Measurements from ENCODE around the gene RHBDL3. TPM values are rescaled to one million over a fixed set of nuclear protein-coding genes. Genes with fewer than 3 reads are reported as not detected.

Gene RHBDL3
- total RNA-seq, 1 experiment from 2014 or later = 0.80 TPM

DNA sequence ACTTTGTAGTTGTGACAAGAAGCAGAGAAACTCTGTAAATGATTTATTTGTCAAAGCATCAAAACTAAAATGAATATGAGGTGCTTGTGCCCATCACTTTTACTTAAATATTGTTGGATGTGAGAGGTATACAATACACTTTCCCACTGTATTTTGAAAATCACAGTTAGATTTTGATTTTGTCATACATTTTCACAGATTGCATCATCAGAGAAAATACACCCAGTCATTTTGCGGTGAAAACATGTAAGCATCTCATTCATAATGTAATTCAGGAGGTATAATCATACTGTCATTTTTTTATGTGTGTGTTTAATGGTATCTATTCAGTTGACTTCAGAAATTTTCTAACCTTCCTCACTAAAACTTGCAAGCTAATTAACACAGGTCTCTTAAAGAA, 95.6 kb downstream of the RHBDL3 start:
- DNase-seq (ENCODE audit: low spot score) = no peak
- POLR2A ChIA-PET (ENCODE audit: low non-redundant PET) = no interaction called here
- peaks cover 63% of the 10 kb centered on the region for H3K36me3 ChIP-seq (ENCODE audit: insufficient read depth, low read length, poor library complexity, severe bottlenecking)
- H3K4me3 ChIP-seq (ENCODE audit: low read depth, low read length, poor library complexity, severe bottlenecking) = no peak overlapping the region
- no peak for TF ChIP-seq CTCF (conservative IDR thresholded peaks at IDR 0.05; ENCODE audit: low read depth, low read length)
- no peak for TF ChIP-seq EZH2 (IDR thresholded peaks at IDR 0.05; ENCODE audit: borderline replicate concordance, low read depth, low read length, poor library complexity, severe bottlenecking)
- H3K9me3 ChIP-seq (ENCODE audit: low read depth, low read length, poor library complexity, severe bottlenecking) = no peaks in the 10 kb centered on the region
- intact Hi-C loops (cut with micrococcal nuclease; ENCODE audit: unreplicated experiment) = no loop called here
- CTCF ChIA-PET = no interaction called here
- no peaks in the 10 kb centered on the region for H3K27me3 ChIP-seq (replicated peaks; ENCODE audit: insufficient read depth, low read depth, low read length, poor library complexity)
- no peaks in the 10 kb centered on the region for H3K4me1 ChIP-seq (ENCODE audit: insufficient read depth, low read length, poor library complexity, severe bottlenecking)
- no TSS peak for BruUV-seq (replicated peaks)
- no peak overlapping the region for H3K27ac ChIP-seq (ENCODE audit: low read depth, low read length, poor library complexity, severe bottlenecking)

- TF ChIP-seq EZH2 (IDR thresholded peaks at IDR 0.05; ENCODE audit: borderline replicate concordance, low read depth, low read length, poor library complexity, severe bottlenecking) (no peak), CTCF (conservative IDR thresholded peaks at IDR 0.05; ENCODE audit: low read depth, low read length) (no peak)
- no peaks in the 10 kb centered on the region for H3K27me3 ChIP-seq (replicated peaks; ENCODE audit: insufficient read depth, low read depth, low read length, poor library complexity)
- DNase-seq (ENCODE audit: low spot score) = peak; percentile 22
- BruUV-seq (replicated peaks) = no TSS peak
- H3K9me3 ChIP-seq (ENCODE audit: low read depth, low read length, poor library complexity, severe bottlenecking) = no peaks in the 10 kb centered on the region
- no peaks in the 10 kb centered on the region for H3K4me1 ChIP-seq (ENCODE audit: insufficient read depth, low read length, poor library complexity, severe bottlenecking)
- ChIA-PET CTCF (interaction anchor here (0.6 kb wide), 1 partner anchor 20 kb away, joined by 3 read pairs; no protein-coding TSS in a partner anchor), POLR2A (ENCODE audit: low non-redundant PET) (no interaction called here)
- no peak overlapping the region for H3K4me3 ChIP-seq (ENCODE audit: low read depth, low read length, poor library complexity, severe bottlenecking)
- intact Hi-C loops (cut with micrococcal nuclease; ENCODE audit: unreplicated experiment) = no loop called here
- no peak overlapping the region for H3K27ac ChIP-seq (ENCODE audit: low read depth, low read length, poor library complexity, severe bottlenecking)
- peaks cover 74% of the 10 kb centered on the region for H3K36me3 ChIP-seq (ENCODE audit: insufficient read depth, low read length, poor library complexity, severe bottlenecking)
These were observed 104.8 kb downstream of the RHBDL3 start for GRCh38 chr17:32370426-32370825.

Small RNAs within 50 kb of the gene (microRNA-seq; reads per million reads assigned to microRNA genes)
- gene MIR632 = 1.9 reads per million

Other genes with a start within 250 kb of the RHBDL3 start
- gene RHOT1, start 123.3 kb upstream of the RHBDL3 start, total RNA-seq (2021) = 18.0 and 20.4 TPM in 2 replicates
- gene C17orf75, start 76.3 kb downstream of the RHBDL3 start, total RNA-seq (2021) = 26.9 and 37.3 TPM in 2 replicates
- gene ZNF207, start 84.3 kb downstream of the RHBDL3 start, total RNA-seq (2021) = 177 and 178 TPM in 2 replicates
- gene PSMD11, start 178.7 kb downstream of the RHBDL3 start, total RNA-seq (2021) = 195 and 213 TPM in 2 replicates
- 3.9 and 5.1 TPM in 2 replicates for gene CDK5R1, start 221.2 kb downstream of the RHBDL3 start, total RNA-seq (2021)

All from A673 (cell line).